ENCODE results near the gene RASA3.

The RASA3 gene

DNA sequence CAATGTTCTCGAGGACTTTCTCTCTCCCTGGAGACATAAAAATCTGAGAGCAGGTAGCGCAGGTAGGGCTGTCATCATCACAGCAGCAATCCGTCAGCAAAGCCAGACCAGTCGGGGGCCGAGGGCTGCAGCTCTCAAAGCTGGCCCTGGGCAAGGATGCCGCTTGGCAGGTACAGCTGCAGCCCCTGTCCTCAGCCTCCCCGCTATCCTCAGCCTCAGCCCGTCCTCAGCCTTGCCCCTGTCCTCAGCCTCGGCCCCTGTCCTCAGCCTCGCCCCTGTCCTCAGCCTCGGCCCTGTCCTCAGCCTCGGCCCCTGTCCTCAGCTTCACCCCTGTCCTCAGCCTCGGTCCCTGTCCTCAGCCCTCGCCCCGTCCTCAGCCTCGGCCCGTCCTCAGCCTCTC is 169.4 kb downstream of the RASA3 start:
- Histone ChIP-seq H3K27me3 (ENCODE audit: insufficient read depth, poor library complexity, severe bottlenecking) (no peaks in the 10 kb centered on the region), H3K4me3 (replicated peaks; ENCODE audit: insufficient read depth, low read length) (no peak overlapping the region), H3K27ac (replicated peaks) (no peak overlapping the region)
- DNase-seq (ENCODE audit: low read depth in 1 of 2, low spot score in 1 of 2), result no peak
- TF ChIP-seq POLR2AphosphoS5 (IDR thresholded peaks at IDR 0.05; ENCODE audit: low read depth), result no peak
- no peak for TF ChIP-seq REST (IDR thresholded peaks at IDR 0.05; ENCODE audit: insufficient replicate concordance, low read depth)
- TF ChIP-seq SPI1 (IDR thresholded peaks at IDR 0.05; ENCODE audit: borderline replicate concordance, low read depth), result no peak
- TF ChIP-seq, protein P1, sequence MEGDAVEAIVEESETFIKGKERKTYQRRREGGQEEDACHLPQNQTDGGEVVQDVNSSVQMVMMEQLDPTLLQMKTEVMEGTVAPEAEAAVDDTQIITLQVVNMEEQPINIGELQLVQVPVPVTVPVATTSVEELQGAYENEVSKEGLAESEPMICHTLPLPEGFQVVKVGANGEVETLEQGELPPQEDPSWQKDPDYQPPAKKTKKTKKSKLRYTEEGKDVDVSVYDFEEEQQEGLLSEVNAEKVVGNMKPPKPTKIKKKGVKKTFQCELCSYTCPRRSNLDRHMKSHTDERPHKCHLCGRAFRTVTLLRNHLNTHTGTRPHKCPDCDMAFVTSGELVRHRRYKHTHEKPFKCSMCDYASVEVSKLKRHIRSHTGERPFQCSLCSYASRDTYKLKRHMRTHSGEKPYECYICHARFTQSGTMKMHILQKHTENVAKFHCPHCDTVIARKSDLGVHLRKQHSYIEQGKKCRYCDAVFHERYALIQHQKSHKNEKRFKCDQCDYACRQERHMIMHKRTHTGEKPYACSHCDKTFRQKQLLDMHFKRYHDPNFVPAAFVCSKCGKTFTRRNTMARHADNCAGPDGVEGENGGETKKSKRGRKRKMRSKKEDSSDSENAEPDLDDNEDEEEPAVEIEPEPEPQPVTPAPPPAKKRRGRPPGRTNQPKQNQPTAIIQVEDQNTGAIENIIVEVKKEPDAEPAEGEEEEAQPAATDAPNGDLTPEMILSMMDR (IDR thresholded peaks at IDR 0.05; ENCODE audit: insufficient read depth, low read length), result no peak
- TF ChIP-seq GABPA (IDR thresholded peaks at IDR 0.05; ENCODE audit: low read depth), result no peak

GRCh38 chr13:113962386-113962785 is 170.0 kb downstream of the RASA3 start:
- Histone ChIP-seq H3K4me3 (replicated peaks; ENCODE audit: insufficient read depth, low read length) (no peak overlapping the region), H3K27me3 (ENCODE audit: insufficient read depth, poor library complexity, severe bottlenecking) (no peaks in the 10 kb centered on the region), H3K27ac (replicated peaks) (no peak overlapping the region)
- TF ChIP-seq, protein P1 (IDR thresholded peaks at IDR 0.05; ENCODE audit: insufficient read depth, low read length), result no peak
- TF ChIP-seq REST (IDR thresholded peaks at IDR 0.05; ENCODE audit: insufficient replicate concordance, low read depth), result no peak
- TF ChIP-seq GABPA (IDR thresholded peaks at IDR 0.05; ENCODE audit: low read depth), result no peak
- TF ChIP-seq POLR2AphosphoS5 (IDR thresholded peaks at IDR 0.05; ENCODE audit: low read depth), result no peak
- no peak for TF ChIP-seq SPI1 (IDR thresholded peaks at IDR 0.05; ENCODE audit: borderline replicate concordance, low read depth)
- no peak for DNase-seq (ENCODE audit: low read depth in 1 of 2, low spot score in 1 of 2)

- TF ChIP-seq GABPA (IDR thresholded peaks at IDR 0.05; ENCODE audit: low read depth), result no peak
- no peak for TF ChIP-seq SPI1 (IDR thresholded peaks at IDR 0.05; ENCODE audit: borderline replicate concordance, low read depth)
- no peak for TF ChIP-seq REST (IDR thresholded peaks at IDR 0.05; ENCODE audit: insufficient replicate concordance, low read depth)
- no peak for TF ChIP-seq POLR2AphosphoS5 (IDR thresholded peaks at IDR 0.05; ENCODE audit: low read depth)
- TF ChIP-seq, protein P1 (IDR thresholded peaks at IDR 0.05; ENCODE audit: insufficient read depth, low read length), result no peak
- no peak overlapping the region for H3K4me3 ChIP-seq (replicated peaks; ENCODE audit: insufficient read depth, low read length)
- DNase-seq (ENCODE audit: low read depth in 1 of 2, low spot score in 1 of 2), result no peak
- H3K27ac ChIP-seq (replicated peaks), result no peak overlapping the region
- no peaks in the 10 kb centered on the region for H3K27me3 ChIP-seq (ENCODE audit: insufficient read depth, poor library complexity, severe bottlenecking)
Measured at GRCh38 chr13:113960276-113960948, 172.0 kb downstream of the RASA3 start.
